ENCODE measurements around the gene RBM44.

- TF ChIP-seq CTCF (IDR thresholded peaks at IDR 0.05; ENCODE audit: low read length) (no peak), EZH2 (optimal IDR thresholded peaks at IDR 0.05; ENCODE audit: low read depth, low read length) (no peak)
Observed at GRCh38 chr2:237754626-237755248, 43.8 kb upstream of the RBM44 start.

Measured in MM.1S (cell line).